Measurements from ENCODE around the gene CBL.

Gene CBL

DNA sequence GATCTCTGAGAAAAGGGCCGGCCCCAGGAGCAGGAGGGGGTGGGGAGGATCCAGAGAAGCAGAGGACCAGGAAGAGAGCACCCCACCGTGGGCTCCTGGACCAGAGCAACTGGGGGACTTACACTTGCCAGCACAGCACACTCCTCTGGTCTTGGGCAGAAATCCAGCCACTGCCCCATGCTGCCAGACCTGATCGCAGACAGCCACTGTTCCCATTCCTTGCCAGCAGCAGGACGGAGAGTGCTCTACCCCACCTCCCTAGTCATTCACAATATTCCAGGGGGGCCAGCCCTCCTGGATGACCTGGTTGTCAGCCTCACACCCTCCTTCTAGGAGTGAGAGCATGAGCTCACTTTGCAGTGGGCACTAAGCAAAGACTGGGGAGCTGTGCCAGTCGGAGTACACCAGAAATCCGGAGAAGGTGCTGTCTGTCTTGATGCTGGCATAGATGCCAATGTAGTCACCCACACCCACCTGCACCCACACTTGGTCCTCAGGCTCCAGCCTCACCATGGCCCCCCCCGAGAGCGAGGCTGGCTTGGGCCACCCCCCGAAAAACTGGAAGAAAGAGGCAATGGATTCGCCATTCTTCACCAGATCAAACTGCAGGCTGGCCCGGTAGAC, 132.9 kb downstream of the CBL start:
- no peak for DNase-seq (ENCODE audit: low spot score)
- H3K4me3 ChIP-seq, result peak overlapping the region; percentile 90
- TF ChIP-seq, protein P1, sequence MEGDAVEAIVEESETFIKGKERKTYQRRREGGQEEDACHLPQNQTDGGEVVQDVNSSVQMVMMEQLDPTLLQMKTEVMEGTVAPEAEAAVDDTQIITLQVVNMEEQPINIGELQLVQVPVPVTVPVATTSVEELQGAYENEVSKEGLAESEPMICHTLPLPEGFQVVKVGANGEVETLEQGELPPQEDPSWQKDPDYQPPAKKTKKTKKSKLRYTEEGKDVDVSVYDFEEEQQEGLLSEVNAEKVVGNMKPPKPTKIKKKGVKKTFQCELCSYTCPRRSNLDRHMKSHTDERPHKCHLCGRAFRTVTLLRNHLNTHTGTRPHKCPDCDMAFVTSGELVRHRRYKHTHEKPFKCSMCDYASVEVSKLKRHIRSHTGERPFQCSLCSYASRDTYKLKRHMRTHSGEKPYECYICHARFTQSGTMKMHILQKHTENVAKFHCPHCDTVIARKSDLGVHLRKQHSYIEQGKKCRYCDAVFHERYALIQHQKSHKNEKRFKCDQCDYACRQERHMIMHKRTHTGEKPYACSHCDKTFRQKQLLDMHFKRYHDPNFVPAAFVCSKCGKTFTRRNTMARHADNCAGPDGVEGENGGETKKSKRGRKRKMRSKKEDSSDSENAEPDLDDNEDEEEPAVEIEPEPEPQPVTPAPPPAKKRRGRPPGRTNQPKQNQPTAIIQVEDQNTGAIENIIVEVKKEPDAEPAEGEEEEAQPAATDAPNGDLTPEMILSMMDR (IDR thresholded peaks at IDR 0.05), result no peak

DNA sequence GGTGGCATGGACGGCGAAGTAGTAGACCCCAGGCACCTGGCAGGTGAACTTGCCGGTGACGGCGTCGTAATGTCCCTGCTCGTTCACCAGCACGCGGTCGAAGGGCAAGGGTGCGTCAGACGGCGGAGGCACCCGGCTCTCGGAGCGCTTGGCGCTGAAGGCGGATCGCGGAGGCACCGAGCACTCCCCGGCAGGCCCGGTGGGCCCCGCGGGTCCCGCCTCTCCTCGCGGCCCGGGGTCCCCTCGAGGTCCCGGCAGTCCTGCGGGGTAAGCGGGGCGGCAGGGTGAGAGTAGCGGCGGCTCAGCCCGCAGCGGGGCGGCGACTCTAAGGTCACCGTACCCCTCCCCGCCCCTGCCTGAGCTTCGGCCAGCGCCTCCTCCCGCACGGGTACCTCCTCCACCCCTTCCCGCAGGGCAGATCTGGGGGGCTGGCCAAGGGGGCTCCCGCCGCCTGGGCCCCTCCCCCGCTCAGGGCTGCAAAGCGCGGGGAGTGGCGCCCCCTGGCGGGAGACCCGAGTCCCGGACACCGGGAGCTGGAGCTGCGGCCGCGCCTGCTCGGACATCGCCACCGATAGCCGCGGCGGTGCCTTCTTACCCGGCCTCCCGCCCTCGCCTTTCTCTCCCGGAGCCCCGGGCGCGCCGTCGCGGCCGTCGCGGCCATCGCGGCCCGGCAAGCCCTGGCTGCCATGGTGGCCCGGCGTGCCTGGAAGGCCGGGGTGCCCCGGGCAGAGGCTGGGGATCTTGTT, 133.6 kb downstream of the CBL start:
- Histone ChIP-seq H3K27ac (peak overlapping the region; percentile 77 to 91), H3K4me3 (peak overlapping the region; percentile 90)
- TF ChIP-seq, protein P1 (IDR thresholded peaks at IDR 0.05), result peak; percentile 93
- no peak for DNase-seq (ENCODE audit: low spot score)

More for the DNA sequence above, 132.9 kb downstream of the CBL start:
- H3K27ac ChIP-seq, result peak overlapping the region; percentile 77 to 91

DNA sequence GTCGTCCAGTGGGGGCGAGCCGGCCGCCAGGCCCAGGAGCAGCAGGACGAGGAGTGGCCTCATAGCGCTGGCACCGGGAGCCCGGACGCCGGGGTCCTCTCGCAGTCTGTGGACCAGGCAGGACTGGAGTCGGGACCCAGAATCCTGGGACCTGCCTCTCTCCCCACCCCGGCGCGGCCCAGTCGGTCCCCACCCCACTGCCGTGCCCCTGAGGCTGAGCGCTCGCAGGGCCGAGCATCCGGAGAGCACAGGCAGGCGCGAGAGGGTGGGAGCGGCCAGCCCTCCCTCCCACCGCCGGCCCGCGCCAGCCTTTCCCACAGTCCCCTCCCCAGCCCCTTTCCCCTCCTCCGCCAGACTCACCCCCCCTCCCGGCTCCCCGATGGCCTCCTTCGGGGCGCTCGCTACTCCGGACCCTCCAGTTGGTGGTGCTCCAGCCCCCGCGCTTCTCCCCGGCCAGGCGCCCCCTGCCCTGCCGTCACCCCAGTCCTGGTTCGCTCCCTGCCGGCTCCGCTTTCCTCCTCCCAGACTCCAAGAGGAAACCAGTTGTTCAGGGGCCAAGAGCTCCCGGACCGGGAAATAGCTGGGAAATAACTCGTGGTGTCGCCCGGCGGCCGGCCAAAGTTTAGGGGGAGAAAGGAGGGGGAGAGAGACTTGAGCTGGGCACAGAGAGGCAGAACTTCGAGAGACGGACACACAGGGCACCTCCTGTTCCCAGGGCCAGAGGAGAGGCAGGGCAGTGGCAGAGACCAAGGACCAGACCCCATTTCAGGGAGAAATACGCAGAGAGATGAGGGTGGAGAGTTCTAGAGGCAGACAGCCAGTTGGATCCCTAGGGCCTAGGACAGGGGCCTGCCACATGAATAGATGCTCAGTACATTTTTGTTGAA, 134.4 kb downstream of the CBL start, which contains the start of gene C1QTNF5:
Gene C1QTNF5, minus strand, starts transcription at position 549 of the 887 bp plus-strand sequence. Its CDS starts 486 bp downstream, at position 63.
- H3K4me3 ChIP-seq, result peak within 1 kb of the TSS; percentile 90
- TF ChIP-seq, protein P1 (IDR thresholded peaks at IDR 0.05), result no peak
- DNase-seq (ENCODE audit: low spot score), result peak; percentile 90
- peak within 1 kb of the TSS; percentile 77 to 91 for H3K27ac ChIP-seq

DNA sequence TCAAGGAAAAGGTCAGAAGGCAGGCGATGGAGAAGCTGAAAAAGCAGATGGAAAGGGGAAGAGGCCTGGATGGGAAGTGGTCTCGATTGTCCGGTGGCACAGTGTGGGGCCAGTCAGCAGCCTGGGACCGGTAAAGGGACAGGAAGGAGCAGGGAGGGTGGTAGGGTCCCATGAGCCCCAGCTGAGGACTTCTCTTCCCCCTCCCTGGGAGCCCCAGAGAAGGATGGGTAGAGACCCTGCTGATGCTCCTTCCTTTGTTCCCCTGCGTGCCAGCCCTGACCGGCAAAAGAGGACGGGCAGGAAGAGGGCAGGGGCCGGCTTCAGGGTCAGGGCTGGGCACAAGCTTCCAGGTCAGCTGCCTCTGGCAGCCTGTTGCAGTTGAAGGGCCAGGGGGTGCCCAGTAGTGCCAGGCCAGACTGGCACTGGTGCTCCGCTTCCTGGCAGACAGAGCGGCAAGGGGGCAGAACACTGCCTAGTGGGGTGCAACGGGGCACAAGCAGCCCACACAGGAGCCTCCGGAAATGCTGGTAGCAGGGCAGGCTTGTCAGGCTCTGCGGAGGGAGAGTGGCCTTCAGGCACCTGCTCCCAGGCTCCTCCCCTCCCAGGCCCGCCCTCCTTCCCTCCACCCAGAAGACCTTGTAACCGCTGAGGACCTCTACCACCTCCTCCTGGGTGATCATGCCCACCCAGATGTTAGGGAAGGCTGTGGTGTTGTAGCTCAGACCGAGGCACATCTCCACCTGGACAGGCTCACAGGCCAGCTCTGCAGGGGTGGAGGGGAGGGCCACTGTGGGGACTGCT, 135.3 kb downstream of the CBL start:
- Histone ChIP-seq H3K27ac (peak overlapping the region; percentile 77 to 91), H3K4me3 (peak overlapping the region; percentile 90)
- DNase-seq (ENCODE audit: low spot score), result peak; percentile 71
- TF ChIP-seq, protein P1 (IDR thresholded peaks at IDR 0.05), result no peak

DNA sequence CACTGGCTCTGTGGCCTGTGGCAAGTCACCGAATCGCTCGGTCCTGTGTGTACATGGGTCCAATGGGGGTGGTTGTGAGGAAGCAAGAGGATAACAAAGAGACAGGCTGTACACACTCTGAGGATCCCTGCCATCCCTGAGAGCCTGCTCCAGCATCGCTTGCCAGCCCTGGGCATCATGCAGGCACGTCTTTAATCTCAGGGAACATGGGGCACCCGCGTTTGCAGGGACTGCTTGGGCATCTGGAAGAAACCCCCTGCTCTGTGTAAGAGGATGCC, 135.8 kb downstream of the CBL start:
- no peak for DNase-seq (ENCODE audit: low spot score)
- Histone ChIP-seq H3K27ac (no peak overlapping the region), H3K4me3 (no peak overlapping the region)
- TF ChIP-seq, protein P1 (IDR thresholded peaks at IDR 0.05), result no peak

DNA sequence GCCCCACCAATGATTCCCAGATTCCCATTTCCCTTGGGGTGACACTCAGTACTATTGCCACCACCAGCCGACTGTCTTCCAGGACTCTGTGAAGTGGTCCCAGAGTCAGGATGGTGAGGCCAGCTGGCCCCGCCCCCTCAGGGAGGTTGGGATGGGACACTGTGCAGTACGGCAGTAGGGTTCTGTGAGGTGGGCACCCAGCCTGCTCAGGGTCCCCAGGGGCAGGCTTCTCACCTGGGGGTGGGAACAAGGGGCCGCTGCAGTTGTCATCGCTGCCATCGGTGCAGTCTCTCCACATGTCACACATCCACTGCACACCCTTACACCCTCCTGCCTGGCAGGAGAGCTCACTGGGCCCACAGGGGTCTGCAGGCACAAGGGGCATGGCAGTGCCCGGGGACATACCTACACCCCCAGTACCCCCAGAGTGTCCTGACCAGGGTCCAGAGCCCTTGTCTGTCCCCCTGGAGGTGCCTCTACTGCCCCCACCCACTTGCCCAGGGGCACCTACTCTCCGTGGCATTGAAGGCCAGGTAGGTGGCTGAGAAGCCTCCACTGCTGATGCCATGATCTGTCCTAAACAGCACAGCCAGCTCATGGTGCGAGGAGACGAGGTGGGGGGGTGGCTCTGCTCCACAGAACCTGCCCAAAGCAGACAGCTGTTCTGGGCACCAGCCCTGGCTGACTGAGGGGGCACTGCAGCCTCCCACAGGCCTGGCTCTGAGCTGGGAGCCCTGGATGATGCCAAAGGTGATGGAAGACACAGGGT, 136.4 kb downstream of the CBL start:
- H3K27ac ChIP-seq, result no peak overlapping the region
- DNase-seq (ENCODE audit: low spot score), result no peak
- no peak overlapping the region for H3K4me3 ChIP-seq
- TF ChIP-seq, protein P1 (IDR thresholded peaks at IDR 0.05), result no peak

All from coronary artery (tissue), 2 donors.